Measurements from ENCODE around the gene CCL13. TPM values are rescaled to one million over a fixed set of nuclear protein-coding genes. Genes with fewer than 3 reads are reported as not detected.

Gene CCL13
- polyA plus RNA-seq, 2 of the 4 experiments (the other 2 are of a cell fraction), result not detected

DNA sequence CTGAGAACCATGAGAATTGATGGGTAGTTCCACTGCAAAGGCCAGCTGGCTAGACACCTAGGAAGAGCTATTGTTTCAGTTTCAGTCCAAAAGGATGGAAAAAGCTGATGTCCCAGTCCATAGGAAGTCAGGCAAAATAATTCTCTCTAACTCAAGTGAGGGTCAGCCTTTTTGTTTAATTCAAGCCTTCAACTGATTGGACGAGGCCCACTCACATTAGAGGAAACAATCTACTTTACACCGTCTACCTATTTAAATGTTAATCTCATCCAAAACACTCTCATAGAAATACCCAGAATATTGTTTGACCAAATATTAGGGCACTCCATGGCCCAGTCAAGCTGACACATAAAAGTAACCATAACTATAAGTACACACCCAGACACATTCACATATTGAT, 14.4 kb upstream of the CCL13 start:
- CTCF ChIA-PET, result interaction anchor here (1.8 kb wide), 1 partner anchor 20 kb away, joined by 4 read pairs; no protein-coding TSS in a partner anchor
- FAIRE-seq (no peak), DNase-seq (ENCODE audit: low read depth in 1 of 2, low spot score in 1 of 2) (no peak), ATAC-seq (no peak)
- H3K4me3 ChIP-seq, result no peak overlapping the region
- no peaks in the 10 kb centered on the region for H3K9me3 ChIP-seq
- no peaks in the 10 kb centered on the region for H3K4me1 ChIP-seq
- H3K27ac ChIP-seq, result no peak overlapping the region
- no peak overlapping the region for H3K4me2 ChIP-seq
- TF ChIP-seq RAD21 (conservative IDR thresholded peaks at IDR 0.05 in 1 of 2, IDR thresholded peaks at IDR 0.05 in 1 of 2) (no peak), GATA3 (IDR thresholded peaks at IDR 0.05; ENCODE audit: borderline replicate concordance) (no peak), TP53 (CRISPR knock-in tag; IDR thresholded peaks at IDR 0.05) (no peak), NFE2L2 (conservative IDR thresholded peaks at IDR 0.05; ENCODE audit: low read length) (no peak), ZSCAN20 (CRISPR knock-in tag; IDR thresholded peaks at IDR 0.05) (no peak)
- POLR2A ChIA-PET, result no interaction called here
- 48% methylated on average over 2 of the region's 2 CpGs for WGBS (ENCODE audit: missing lambda C conversion rate)

DNA sequence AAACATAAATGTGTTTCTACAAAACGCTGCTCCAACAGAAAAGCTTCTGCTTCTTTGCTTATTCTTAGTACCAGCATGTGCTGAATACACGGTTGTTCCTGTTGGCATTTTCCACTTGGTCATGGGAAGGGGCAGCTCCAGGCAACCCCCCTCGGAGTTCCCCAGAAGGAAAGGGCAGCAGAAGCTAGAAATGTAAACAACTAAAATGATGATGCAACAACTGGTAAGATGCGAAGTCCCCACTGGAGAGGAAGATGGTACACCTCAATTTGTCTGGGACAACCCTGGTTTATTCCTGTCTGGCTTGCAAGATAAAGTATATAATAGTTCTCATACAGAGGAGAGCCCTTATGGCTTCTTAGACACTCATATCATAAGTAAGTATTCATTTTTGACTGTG, 9.2 kb upstream of the CCL13 start:
- Histone ChIP-seq H3K4me2 (peak overlapping the region; percentile 22; the same call in 1 of the 3 replicates), H3K9me3 (no peaks in the 10 kb centered on the region), H3K4me3 (no peak overlapping the region), H3K4me1 (no peaks in the 10 kb centered on the region), H3K27ac (no peak overlapping the region)
- 0 out of 4 replicates have a peak, but pooled peaks of 1 of the 2 experiments have one; percentile 21 for TF ChIP-seq CEBPB (IDR thresholded peaks at IDR 0.05)
- no peak for TF ChIP-seq FOSL2 (IDR thresholded peaks at IDR 0.05)
- TF ChIP-seq FOSL2 (CRISPR knock-in tag; IDR thresholded peaks at IDR 0.05), result no peak
- no peak for TF ChIP-seq ZC3H11A (IDR thresholded peaks at IDR 0.05)
- TF ChIP-seq NR3C1 (IDR thresholded peaks at IDR 0.05), result no peak
- no peak for TF ChIP-seq TP53 (CRISPR knock-in tag; IDR thresholded peaks at IDR 0.05)
- TF ChIP-seq RCOR1 (IDR thresholded peaks at IDR 0.05; ENCODE audit: low read depth, low read length), result no peak
- ATAC-seq (0 out of 6 replicates have a peak, but pooled peaks of 1 of the 2 experiments have one; percentile 30), DNase-seq (ENCODE audit: low read depth in 1 of 2, low spot score in 1 of 2) (no peak), FAIRE-seq (no peak)
- POLR2A ChIA-PET, result no interaction called here
- WGBS (ENCODE audit: missing lambda C conversion rate), result 6% methylated on average over 4 of the region's 4 CpGs
- CTCF ChIA-PET, result interaction anchor here (1.4 to 3.0 kb wide), 2 partner anchors 14 to 146 kb away, joined by 4 to 11 read pairs; no protein-coding TSS in a partner anchor

DNA sequence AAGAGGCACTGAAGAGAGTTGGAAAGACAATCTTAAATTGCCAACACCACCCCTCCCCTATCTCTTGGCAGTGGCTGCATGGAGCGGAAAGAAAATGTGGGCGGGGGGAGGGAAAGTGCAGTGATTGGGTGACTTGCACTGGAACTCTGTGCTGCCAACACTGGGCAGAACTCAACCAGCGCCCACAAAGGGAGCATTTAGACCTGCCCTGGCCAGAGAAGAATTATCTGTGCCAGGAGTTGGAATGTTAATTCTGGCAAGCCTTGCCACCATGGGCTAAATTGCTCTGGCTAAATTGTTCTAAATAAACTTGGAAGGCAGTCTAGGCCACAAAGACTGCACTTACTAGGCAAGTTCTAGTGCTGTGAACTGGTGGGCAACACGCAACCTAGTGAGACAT, 6.5 kb upstream of the CCL13 start:
- no peaks in the 10 kb centered on the region for H3K4me1 ChIP-seq
- ChIA-PET CTCF (interaction anchor here (0.8 to 6.3 kb wide), 5 partner anchors 11 to 153 kb away, joined by 3 to 66 read pairs (median 4); partner anchors contain the start of gene CCL1), POLR2A (no interaction called here)
- 37% methylated on average over 4 of the region's 4 CpGs for WGBS (ENCODE audit: missing lambda C conversion rate)
- H3K9me3 ChIP-seq, result peaks cover 8% of the 10 kb centered on the region; the same call in 2 of the 3 replicates
- no peak for TF ChIP-seq POLR2A (IDR thresholded peaks at IDR 0.05; ENCODE audit: low read length)
- H3K27ac ChIP-seq, result no peak overlapping the region
- no peak overlapping the region for H3K4me2 ChIP-seq
- ATAC-seq (no peak), FAIRE-seq (no peak), DNase-seq (ENCODE audit: low read depth in 1 of 2, low spot score in 1 of 2) (no peak)
- H3K4me3 ChIP-seq, result no peak overlapping the region

DNA sequence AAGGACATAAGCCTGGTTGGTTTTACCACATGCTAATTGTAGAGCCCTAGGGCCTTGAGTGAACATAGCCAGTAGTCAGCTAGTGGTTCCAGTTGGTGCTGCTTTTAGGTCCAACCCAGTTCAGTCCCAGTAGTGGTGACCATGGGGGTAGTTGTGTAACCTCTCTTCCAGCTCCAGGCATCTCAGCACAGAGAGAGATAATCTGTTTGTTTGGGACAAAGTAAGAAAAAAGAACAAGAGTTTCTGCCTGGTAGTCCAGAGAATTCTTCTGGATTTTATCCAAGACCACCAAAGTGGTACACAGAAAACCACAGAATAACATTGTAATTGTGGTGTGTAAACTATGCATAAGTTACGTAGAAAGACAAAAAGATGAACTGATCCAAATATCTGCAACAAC, 5.2 kb upstream of the CCL13 start:
- Histone ChIP-seq H3K4me3 (no peak overlapping the region), H3K4me2 (no peak overlapping the region), H3K9me3 (peaks cover 8% of the 10 kb centered on the region; the same call in 2 of the 3 replicates), H3K27ac (no peak overlapping the region), H3K4me1 (no peaks in the 10 kb centered on the region)
- FAIRE-seq (no peak), DNase-seq (ENCODE audit: low read depth in 1 of 2, low spot score in 1 of 2) (no peak), ATAC-seq (no peak)
- TF ChIP-seq NPAS2 (CRISPR knock-in tag; IDR thresholded peaks at IDR 0.05; ENCODE audit: borderline replicate concordance) (no peak), MAZ (IDR thresholded peaks at IDR 0.05; ENCODE audit: borderline replicate concordance, low read depth, low read length) (no peak), FOXS1 (CRISPR knock-in tag; IDR thresholded peaks at IDR 0.05) (no peak), JUN (IDR thresholded peaks at IDR 0.05) (no peak), HOXB13 (CRISPR knock-in tag; IDR thresholded peaks at IDR 0.05; ENCODE audit: low read depth) (no peak), RCOR1 (IDR thresholded peaks at IDR 0.05; ENCODE audit: low read depth, low read length) (no peak), RFX5 (IDR thresholded peaks at IDR 0.05) (no peak), KDM5A (IDR thresholded peaks at IDR 0.05) (no peak), HEYL (CRISPR knock-in tag; IDR thresholded peaks at IDR 0.05) (no peak)
- TF ChIP-seq, protein P1, sequence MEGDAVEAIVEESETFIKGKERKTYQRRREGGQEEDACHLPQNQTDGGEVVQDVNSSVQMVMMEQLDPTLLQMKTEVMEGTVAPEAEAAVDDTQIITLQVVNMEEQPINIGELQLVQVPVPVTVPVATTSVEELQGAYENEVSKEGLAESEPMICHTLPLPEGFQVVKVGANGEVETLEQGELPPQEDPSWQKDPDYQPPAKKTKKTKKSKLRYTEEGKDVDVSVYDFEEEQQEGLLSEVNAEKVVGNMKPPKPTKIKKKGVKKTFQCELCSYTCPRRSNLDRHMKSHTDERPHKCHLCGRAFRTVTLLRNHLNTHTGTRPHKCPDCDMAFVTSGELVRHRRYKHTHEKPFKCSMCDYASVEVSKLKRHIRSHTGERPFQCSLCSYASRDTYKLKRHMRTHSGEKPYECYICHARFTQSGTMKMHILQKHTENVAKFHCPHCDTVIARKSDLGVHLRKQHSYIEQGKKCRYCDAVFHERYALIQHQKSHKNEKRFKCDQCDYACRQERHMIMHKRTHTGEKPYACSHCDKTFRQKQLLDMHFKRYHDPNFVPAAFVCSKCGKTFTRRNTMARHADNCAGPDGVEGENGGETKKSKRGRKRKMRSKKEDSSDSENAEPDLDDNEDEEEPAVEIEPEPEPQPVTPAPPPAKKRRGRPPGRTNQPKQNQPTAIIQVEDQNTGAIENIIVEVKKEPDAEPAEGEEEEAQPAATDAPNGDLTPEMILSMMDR (IDR thresholded peaks at IDR 0.05), result no peak
- ChIA-PET CTCF (interaction anchor here (6.3 kb wide), 1 partner anchor 10 kb away, joined by 66 read pairs; the partner anchor contains the start of gene CCL1), POLR2A (no interaction called here)
- WGBS (ENCODE audit: missing lambda C conversion rate), result 61% methylated on average over 1 of the region's 1 CpG
